GM19025 (cell line): Measurements from ENCODE around the gene YJEFN3.

Experiments used
- ATAC-seq: cut with Tn5 transposase; IDR thresholded peaks from one replicate; pipeline ENCODE4 v1.9.1; 2021; ENCODE audit warnings: mild to moderate bottlenecking, low read depth, moderate library complexity; ENCODE audit not compliant: unreplicated experiment

The YJEFN3 gene

DNA sequence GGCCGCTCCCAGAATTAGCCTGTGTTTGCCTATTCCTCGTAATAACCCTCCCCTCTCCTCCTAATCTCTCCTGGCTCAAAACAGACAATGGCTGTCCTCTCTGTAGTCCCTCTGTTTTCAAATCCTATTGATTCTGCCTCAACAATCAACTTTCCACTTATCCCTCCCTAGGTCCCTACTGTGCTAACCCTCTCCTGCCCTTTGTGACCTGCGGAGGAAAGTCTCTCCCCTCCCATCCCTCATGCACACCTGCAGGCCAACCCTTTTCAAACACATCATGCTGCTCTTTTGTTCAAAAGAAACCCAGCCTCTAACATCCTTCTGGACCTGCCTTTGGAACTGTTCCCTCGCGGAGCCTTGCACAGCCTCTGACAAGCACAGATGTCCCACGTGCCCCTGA is 46.7 kb downstream of the YJEFN3 start:
- ATAC-seq, result no peak

DNA sequence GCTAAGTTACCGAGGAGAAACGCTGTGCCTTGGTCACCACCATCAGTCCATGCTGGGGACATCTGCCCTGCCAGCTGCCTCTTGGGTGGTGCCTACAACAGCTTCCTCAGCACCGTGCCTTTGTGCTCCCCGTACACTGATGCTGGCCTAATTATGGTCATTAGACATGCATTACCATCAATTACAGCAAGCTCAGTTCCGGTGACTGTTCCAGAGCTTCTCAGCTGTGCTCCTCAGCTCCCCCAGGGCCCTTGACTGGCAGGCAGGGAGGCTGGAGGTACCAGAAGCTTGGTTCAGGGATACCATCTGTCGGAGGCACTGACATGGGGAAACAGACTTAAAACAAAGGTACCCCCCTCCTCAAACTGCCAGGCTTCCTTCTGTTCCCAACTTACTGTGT is 49.5 kb downstream of the YJEFN3 start:
- no peak for ATAC-seq

DNA sequence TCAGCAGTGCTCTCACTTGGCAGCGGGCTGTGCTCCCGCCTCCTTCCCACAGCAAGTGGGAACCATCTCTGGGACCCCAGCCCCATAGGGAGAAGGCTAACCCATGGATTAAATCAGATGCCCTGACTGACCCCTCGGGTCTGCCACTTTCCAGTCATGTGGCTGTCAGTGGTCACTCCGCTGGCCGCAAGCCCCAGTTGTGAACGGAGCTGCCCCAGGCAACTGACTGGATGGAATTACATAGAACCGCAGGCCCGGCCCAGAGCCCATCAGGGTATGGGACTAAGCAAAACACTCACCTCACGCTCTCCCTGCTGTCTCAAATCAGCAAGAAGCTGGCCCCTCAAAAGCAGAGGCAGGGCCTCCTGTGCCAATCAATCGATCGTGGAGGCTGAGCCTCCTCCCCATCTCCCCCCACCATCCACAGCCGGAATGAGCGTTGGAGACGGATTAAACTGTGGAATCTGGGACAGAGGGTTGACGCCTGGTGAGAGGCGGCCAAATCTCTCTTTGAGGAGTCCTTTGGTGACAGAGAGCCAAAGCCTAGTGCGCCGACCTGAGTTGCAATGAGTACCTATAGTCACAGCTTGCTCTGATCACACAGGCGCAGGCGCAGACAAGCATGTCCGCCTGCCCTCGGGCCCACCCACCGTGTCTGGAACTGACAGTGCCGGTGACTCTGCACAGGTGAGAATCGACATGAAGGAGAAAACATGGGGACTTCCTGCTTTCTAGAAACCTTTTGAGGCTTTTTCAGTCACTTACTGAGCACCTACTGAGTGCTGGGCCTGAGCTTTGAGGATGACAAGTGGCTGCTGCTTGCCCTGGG is 51.0 kb downstream of the YJEFN3 start:
- no peak for ATAC-seq

DNA sequence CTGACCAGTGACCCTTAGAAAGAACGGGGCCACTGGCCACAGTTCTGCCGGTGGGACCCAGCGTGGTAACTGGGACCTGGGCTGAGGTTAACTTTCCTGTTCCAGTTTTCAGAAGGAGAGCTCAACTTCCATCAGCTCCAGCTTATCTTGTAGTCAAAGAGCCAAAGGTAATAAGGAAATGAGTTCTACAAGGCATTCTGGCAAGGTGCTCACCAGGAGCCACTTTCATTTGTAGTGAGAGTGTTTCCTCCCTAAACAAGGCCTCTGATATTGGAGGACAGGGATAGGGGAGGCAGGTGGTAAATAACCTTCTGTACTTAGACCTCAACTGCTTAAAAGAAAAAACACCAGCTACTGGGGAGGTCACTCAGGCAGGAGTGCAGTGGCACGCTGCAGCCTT is 51.7 kb downstream of the YJEFN3 start:
- no peak for ATAC-seq

DNA sequence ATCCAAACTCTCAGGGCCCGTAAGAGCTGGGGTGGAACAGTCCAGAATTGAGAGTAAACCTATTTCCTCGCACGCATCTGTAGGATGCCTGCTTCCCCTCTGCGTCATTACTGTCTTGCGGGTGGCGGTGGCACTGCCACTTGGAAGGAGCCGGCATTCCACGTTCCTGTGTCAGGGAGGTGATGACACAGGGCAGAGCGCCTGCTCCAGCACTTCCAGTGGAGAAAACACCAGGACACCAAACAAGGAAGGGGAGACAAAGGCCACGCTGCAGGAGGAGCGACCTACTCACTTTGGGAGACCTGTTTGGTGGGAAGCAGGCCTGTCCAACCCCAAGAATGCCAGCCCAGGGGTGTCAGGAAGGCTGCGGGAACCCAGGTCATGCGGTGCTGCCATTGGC is 52.7 kb downstream of the YJEFN3 start:
- ATAC-seq, result no peak

DNA sequence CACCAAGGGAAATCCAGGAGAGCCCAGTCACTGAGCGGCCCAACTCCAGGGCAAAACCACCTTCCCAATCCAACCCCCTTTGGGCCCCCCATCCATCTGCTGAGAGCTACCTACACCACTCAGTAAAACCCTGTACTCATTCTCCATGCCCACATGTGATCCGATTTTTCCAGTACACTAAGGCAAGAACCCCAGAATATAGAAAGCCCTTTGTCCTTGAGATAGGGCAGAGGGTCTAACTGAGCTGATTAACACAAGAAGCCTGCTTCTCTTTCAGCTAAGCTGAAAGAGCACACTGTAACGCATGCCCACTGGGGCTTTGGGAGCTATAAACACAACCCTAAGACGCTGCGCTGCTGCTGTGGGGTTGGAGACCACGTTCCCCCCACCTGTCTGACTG is 53.8 kb downstream of the YJEFN3 start:
- no peak for ATAC-seq

DNA sequence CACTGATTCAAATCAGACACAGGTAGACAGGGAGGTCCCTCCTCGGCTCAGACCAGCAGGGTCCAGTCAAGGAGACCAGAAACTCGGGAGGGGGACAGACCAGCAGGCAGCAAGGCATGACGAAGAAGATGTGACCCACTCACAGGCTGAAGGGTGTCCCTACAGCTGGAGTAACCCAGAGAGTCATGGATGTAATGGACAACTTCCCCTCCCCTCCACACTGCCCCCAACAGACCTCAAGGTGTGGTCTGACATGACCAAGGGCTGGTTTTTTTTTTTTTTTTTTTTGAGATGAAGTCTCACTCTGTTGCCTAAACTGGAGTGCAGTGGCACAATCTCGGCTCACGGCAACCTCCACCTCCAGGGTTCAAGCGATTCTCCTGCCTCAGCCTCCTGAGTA is 55.6 kb downstream of the YJEFN3 start:
- ATAC-seq, result no peak
